WERI-Rb-1 (cell line): ENCODE measurements around the gene USP2.
A peak's percentile ranks its signal among the peaks of the same experiment; 100 is the strongest.

ENCODE experiments used
- DNase-seq: peaks from one replicate; pipeline ENCODE4 v3.0.0-alpha.2; 2020
- H3K27ac ChIP-seq: fragments of 250-450 bp; sonication (Bioruptor Pico); 2 replicates; pipeline ENCODE4 v1.5.1; 2020; ENCODE audit warnings: mild to moderate bottlenecking, moderate library complexity
- H3K27me3 ChIP-seq: fragments of 250-450 bp; sonication (Bioruptor Pico); 2 replicates; pipeline ENCODE4 v1.5.1; 2021; ENCODE audit warnings: mild to moderate bottlenecking, low read depth, moderate library complexity; ENCODE audit not compliant: insufficient read depth, severe bottlenecking
- H3K36me3 ChIP-seq: fragments of 250-450 bp; sonication (Bioruptor Pico); 2 replicates; pipeline ENCODE4 v1.5.1; 2020; ENCODE audit warnings: mild to moderate bottlenecking, moderate library complexity
- H3K4me3 ChIP-seq: 2 replicates; pipeline ENCODE4 v1.5.1; 2011; ENCODE audit warnings: low read depth, mild to moderate bottlenecking, control low read depth, low read length
- H3K9me3 ChIP-seq: fragments of 250-450 bp; sonication (Bioruptor Pico); 2 replicates; pipeline ENCODE4 v1.5.1; 2021; ENCODE audit warnings: mild to moderate bottlenecking, moderate library complexity; ENCODE audit not compliant: severe bottlenecking
- TF ChIP-seq, protein P1 (sequence below): IDR thresholded peaks from 2 replicates; pipeline ENCODE4 v1.5.1; 2011; ENCODE audit warnings: low read depth, mild to moderate bottlenecking, control low read depth, inconsistent platforms, low read length

Gene USP2

DNA sequence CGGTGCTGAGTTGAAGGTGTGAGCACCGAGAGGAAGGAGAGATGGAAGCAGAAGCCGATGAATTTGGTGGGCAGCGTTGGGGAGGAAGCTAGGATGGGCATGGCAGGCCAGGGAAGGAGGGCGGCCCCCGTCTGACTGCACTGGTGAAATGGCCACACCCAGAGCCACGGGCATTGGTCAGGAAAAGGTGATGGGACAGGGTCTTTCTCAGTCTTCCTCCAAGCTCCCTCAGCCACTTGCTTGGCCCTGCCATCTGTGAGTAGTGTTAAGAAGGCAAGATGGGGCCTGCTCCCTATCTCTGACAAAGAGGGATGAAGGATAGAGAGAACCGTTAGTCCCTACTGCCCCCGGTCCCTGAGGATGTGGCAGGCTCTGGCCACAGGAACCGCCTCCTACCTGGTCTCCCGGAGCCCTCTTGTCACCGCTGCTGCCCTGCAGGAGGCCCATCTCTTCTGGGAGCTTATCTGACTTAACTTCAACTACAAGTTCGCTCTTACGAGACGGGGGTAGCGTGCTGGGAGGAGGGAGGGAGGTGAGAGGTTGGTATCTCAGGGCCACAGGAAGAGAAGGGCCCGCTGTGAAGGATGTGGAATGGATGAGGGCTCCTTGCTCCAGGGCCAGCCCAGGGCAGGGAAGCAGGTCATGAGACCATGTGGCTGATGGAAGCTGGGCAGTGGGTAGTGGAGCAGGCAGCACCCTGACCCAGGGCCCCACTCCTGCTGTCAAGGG is 71.4 kb downstream of the USP2 start:
- TF ChIP-seq, protein P1, sequence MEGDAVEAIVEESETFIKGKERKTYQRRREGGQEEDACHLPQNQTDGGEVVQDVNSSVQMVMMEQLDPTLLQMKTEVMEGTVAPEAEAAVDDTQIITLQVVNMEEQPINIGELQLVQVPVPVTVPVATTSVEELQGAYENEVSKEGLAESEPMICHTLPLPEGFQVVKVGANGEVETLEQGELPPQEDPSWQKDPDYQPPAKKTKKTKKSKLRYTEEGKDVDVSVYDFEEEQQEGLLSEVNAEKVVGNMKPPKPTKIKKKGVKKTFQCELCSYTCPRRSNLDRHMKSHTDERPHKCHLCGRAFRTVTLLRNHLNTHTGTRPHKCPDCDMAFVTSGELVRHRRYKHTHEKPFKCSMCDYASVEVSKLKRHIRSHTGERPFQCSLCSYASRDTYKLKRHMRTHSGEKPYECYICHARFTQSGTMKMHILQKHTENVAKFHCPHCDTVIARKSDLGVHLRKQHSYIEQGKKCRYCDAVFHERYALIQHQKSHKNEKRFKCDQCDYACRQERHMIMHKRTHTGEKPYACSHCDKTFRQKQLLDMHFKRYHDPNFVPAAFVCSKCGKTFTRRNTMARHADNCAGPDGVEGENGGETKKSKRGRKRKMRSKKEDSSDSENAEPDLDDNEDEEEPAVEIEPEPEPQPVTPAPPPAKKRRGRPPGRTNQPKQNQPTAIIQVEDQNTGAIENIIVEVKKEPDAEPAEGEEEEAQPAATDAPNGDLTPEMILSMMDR = no peak
- peaks cover 3% of the 10 kb centered on the region; the same call in 1 of the 2 replicates for H3K36me3 ChIP-seq
- no peaks in the 10 kb centered on the region for H3K9me3 ChIP-seq

GRCh38 chr11:119309411-119309810 is 72.1 kb downstream of the USP2 start:
- H3K27ac ChIP-seq = no peak overlapping the region
- H3K36me3 ChIP-seq = peaks cover 3% of the 10 kb centered on the region; the same call in 1 of the 2 replicates
- H3K27me3 ChIP-seq = no peaks in the 10 kb centered on the region
- TF ChIP-seq, protein P1 = no peak
- no peak for DNase-seq
- H3K4me3 ChIP-seq = no peak overlapping the region
- H3K9me3 ChIP-seq = no peaks in the 10 kb centered on the region

More for the DNA sequence above, 71.4 kb downstream of the USP2 start:
- Histone ChIP-seq H3K4me3 (no peak overlapping the region), H3K27ac (no peak overlapping the region), H3K27me3 (no peaks in the 10 kb centered on the region)
- DNase-seq = no peak

DNA sequence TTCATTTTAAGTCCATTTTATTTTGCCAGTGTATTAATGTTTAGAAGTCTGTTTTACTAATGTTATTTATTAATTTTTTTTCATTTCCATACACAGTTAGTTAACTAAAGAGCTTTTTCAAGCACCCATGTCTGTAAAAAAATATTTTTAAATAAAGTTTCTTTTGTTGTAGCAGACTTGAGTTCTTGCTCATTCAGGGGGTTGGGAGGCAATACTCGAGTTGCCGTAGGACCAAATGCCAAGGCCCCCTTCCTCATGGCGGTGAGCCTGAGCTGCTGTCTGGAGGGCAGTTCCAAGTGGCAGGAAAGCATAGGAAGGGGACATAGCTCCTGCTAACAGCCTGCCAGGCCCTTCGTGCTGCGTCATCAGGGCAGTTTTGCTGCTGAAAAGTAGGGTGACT is 73.5 kb downstream of the USP2 start:
- DNase-seq = no peak
- TF ChIP-seq, protein P1 = no peak
- Histone ChIP-seq H3K27me3 (no peaks in the 10 kb centered on the region), H3K4me3 (no peak overlapping the region), H3K9me3 (no peaks in the 10 kb centered on the region), H3K36me3 (peaks cover 3% of the 10 kb centered on the region; the same call in 1 of the 2 replicates), H3K27ac (no peak overlapping the region)

DNA sequence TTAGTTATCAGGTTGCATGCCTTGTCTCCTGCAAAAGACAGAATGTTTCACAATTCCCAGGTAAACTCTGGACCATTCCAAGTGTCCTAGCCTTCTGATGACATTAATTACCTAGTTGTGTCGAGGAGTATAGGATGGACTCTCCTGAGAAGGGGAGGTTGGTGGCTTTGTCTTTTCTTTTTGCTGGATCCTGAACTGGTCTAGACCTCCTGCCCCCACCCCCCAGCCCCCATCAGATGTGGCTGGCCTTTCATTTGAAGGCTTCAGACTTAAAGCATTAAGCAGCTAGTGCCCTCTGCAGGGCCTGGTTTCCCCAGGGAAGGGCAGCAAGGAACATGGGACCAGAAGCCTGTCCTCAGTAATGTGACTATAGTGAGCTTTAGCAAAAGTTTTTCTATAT is 74.3 kb downstream of the USP2 start:
- peak; percentile 60 for DNase-seq
- no peak overlapping the region for H3K4me3 ChIP-seq
- H3K27me3 ChIP-seq = no peaks in the 10 kb centered on the region
- no peak overlapping the region for H3K27ac ChIP-seq
- TF ChIP-seq, protein P1 = peak; percentile 50
- H3K9me3 ChIP-seq = no peaks in the 10 kb centered on the region
- peaks cover 3% of the 10 kb centered on the region; the same call in 1 of the 2 replicates for H3K36me3 ChIP-seq

DNA sequence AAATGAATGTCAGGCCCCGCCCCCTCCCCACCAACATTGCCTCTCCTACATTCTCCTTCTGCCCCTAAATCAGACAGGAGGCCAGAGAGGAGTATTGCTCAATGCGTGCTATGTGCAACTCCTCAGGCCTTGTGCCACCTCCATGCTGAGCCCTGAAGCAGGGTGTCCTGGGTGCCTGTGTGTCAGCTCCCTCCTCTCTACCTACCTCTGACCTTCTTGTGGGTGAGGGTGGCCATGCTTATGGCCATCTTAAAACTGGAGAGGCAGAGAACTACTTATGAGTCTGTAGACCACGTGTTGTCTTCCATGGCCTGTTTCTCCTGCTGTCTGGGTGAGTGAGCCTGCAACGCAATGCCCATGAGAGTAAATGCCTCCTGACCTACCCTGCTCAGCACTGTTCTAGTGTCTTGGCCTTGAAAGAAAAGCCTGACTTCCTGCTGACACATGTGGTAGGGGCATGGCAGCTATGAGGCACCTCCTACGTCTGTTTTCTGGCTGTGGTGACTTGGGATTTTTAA is 75.1 kb downstream of the USP2 start:
- no peak for DNase-seq

More for the DNA sequence above, 75.1 kb downstream of the USP2 start:
- H3K27me3 ChIP-seq = no peaks in the 10 kb centered on the region
- H3K36me3 ChIP-seq = peaks cover 4% of the 10 kb centered on the region
- no peak overlapping the region for H3K4me3 ChIP-seq
- TF ChIP-seq, protein P1 = no peak
- no peaks in the 10 kb centered on the region for H3K9me3 ChIP-seq
- no peak overlapping the region for H3K27ac ChIP-seq
